LoVo (cell line): Measurements from ENCODE around the gene AUTS2.

Experiments
- DNase-seq: peaks from one replicate; pipeline ENCODE4 v3.0.0-alpha.2; 2016; ENCODE audit warnings: low spot score

The AUTS2 gene

GRCh38 chr7:70419526-70420380, 821.5 kb downstream of the AUTS2 start:
- DNase-seq, result no peak

DNA sequence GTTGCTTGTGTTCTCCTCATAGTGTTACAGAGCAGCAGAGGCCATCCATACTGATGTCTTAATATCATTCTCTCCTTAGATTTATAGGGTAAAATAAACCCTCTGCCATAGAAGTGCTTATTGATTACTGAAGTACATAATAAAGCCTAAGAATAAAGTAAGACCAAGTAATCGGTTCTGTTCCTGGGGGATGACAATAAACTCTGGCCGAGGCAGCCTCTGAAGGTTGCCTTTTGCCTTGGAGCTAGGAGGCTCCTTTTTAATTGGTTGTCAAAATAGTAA, 822.0 kb downstream of the AUTS2 start:
- DNase-seq, result no peak

GRCh38 chr7:70421319-70421718, 823.0 kb downstream of the AUTS2 start:
- DNase-seq, result no peak

DNA sequence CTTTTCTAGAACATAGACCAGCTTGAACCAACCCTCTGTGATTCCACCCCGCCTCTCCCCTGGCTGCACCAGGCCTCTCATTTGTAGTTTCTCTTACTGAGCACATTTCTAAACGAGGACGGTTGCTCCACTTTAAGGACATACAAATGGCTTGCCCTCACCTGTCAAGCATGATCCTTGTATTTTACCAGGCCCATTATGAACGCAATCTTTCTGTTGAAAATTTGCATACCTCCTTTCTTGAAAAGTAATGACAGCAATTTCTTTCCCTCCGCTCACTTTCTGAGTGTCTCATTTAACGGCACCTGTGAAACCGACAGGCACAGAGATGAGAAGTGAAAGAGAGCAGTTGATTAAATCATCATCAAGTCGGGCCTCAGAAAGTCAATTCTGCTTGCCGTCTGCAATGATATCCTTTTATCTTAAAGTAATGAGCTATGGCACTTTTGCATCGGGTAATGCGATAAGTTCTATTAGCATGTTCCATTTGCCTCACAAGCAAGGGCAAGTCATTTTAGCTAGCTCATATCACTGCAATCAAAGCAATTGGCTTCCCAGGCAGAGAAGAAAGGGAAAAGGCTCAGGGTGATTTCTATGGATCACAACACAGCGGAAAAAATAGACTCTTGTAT, 828.1 kb downstream of the AUTS2 start:
- no peak for DNase-seq

DNA sequence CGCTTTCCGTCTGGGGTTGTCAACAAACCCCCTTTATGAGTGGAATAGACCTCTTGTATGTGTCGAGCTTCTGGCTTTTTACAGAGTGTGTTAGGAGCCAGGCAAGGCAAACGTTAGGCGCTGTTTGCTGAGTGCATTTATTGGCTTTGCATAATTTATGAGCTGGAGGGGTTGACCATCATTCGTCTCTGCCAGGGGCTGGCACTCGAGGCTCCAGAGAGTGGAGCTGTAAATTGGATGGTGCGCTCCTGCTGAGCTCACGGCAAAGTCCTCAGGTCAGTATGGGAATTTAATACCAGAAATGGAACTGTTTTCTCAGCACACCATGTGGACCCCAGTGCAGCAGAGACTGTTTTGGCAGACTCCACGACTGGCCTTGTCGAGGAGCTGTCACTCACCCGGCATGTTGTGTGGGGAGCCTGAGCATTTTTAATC, 834.3 kb downstream of the AUTS2 start:
- no peak for DNase-seq

GRCh38 chr7:70434376-70434775, 836.1 kb downstream of the AUTS2 start:
- DNase-seq, result no peak

DNA sequence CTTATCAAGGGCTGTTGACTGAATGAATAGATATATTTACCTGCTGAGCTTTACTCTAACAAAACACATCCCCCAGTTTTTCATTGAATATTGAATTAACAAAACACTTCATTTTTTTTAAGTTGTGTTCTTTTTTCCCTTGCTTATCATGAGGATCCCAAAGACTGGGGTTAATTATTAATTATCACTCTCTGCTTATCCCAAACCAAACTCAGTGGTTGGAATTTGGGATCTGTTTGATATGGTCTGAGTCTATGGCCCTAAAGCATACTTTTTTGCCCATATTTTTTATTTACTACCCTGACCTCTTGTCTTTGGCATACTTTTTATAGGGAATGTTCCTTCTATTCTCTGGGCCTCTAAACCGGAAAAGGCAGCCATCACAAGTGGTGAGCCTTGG, 836.5 kb downstream of the AUTS2 start:
- no peak for DNase-seq

GRCh38 chr7:70435634-70436033, 837.4 kb downstream of the AUTS2 start:
- no peak for DNase-seq

DNA sequence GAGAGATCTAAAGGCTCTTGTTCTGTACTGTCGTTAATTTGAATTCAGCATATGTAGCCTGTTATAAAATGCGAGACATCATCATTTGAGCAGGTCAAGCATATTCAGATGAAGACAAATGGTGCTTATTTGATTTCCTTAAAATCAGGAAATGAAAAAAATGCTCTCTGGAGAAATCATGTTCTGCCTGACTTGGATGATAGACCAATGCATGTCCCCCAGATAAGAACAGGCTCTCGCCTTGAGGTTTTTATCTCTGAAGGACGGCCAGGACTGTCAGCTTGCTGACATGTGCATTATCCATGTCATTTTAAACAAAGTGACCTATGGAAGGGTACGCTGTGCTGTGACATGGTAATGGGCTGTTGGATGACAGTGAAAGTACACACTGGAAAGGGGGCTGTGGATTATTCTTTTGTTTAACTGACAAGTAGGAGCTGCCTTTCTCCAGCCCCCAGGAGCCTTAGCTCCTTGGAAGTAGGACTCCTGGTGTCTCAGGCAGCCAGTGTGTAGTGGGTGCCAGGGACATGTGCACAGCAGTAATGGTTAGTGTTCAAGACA, 838.6 kb downstream of the AUTS2 start:
- DNase-seq, result no peak

GRCh38 chr7:70439651-70440050, 841.4 kb downstream of the AUTS2 start:
- no peak for DNase-seq

GRCh38 chr7:70446448-70447143, 848.3 kb downstream of the AUTS2 start:
- no peak for DNase-seq

- DNase-seq, result no peak
These were observed 850.1 kb downstream of the AUTS2 start for GRCh38 chr7:70448312-70448906.

GRCh38 chr7:70450731-70451130, 852.5 kb downstream of the AUTS2 start:
- no peak for DNase-seq

DNA sequence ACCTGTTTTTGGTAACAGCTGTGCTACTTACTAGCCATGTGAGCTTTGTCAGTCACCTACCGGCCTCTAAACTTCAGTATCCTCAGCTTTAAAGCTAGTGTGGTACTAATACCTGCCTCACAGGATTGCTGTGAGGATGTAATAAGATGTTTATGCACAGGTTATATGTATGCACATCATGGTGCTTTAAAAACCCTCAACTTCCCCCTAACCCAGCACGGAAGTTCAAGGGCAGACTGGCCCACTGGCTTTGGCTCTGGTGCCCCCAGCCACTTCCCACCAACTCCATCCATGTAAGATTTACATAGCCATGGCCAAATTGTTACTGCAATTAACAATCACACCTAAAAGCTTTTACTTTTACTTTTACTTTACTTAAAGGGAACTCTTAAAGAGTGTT, 857.6 kb downstream of the AUTS2 start:
- DNase-seq, result no peak

- DNase-seq, result no peak
These were observed 858.4 kb downstream of the AUTS2 start for GRCh38 chr7:70456719-70457118.

DNA sequence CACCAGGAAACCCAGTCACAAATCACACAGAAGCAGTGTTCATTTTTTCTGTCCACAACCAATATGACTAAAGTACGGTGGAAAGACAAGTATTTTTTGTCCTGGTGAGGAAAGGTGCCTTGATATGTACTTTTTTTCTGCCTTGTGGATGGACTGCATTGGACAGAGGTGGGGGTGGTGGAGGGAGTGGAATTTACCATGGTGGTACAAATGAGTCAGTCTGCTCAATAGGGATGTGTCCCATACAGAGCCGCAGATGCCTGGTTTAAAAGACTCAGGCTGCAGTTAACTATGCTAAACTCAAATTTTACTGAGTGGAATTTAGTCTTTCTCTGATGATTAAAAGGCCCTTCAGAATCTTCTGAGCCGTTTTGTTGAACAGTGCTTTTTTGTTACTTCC, 859.2 kb downstream of the AUTS2 start:
- DNase-seq, result no peak

- no peak for DNase-seq
These were observed 859.8 kb downstream of the AUTS2 start for GRCh38 chr7:70457883-70458680.

- DNase-seq, result no peak
These were observed 860.5 kb downstream of the AUTS2 start for GRCh38 chr7:70458745-70459144.

DNA sequence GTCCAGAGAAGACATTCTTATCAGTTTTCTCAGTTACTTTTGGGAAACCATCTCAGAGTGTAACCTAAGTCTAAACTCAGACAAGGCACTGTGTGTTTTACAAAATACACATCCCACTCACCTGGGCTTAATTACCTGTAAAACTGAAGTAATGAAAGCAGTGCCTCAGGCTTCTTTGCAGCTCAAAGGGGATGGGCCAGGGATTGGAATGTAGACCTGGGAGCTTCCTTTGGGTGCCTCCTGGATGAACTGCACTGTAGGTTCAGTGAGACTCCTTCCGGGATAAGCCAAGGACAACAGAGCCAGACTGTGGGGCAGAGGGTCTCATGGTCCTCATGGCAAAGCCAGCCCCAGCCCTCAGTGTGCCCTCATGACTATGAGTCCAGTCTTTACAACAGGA, 861.3 kb downstream of the AUTS2 start:
- peak; percentile 44 for DNase-seq

DNA sequence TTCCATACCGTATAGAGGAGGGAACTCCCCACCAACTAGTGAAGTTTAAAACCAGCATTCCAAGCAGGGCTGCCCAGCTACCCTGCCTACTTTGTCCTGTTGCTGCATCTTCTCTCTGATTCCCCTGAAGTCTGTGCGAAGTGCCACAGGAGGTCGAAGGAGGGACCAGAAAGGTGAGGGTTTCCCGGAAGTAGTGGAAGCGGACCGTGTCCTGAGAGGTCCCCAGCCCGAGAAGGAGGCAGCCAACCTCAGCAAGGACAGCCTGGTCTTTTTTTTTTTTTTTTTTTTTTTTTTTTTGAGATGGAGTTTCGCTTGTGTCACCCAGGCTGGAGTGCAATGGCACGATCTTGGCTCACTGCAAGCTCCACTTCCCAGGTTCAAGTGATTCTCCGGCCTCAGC, 861.8 kb downstream of the AUTS2 start:
- no peak for DNase-seq

DNA sequence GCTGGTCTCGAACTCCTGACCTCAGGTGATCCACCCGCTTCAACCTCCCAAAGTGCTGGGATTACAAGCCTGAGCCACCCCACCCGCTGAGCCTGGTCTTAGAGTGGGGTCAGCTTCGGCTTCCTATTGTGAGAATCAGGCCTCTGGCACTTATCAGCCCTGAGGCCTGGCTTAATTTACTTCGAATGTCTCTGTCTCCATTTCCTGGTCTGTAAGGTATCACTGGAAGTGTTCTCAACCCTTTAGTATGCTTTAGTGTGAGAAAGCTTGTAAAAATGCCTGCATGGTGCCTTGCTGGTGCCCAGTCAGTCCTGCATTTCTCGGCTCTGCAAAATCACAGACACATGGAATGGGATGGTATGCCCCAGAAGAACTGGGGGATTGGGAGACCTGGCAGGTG, 862.3 kb downstream of the AUTS2 start:
- no peak for DNase-seq
